Mammary epithelial cell (primary cell): Measurements from ENCODE around the gene AP4M1.

Experiments
- EZH2 ChIP-seq: IDR thresholded peaks from 2 replicates; pipeline ENCODE4 v1.6.1; 2012; ENCODE audit warnings: low read length, inconsistent platforms, borderline replicate concordance
- TF ChIP-seq, protein P1 (sequence below), 2 donors: IDR thresholded peaks in 1 of 2; conservative IDR thresholded peaks in 1 of 2; 2 replicates each; pipeline ENCODE4 v1.5.1; 2011 to 2012; ENCODE audit warnings: inconsistent platforms in 2 of 2, low read length in 2 of 2, mild to moderate bottlenecking in 2 of 2, control low read depth in 1 of 2, low read depth in 1 of 2; ENCODE audit not compliant: insufficient read depth in 1 of 2; ENCODE audit errors: extremely low read depth in 1 of 2

DNA sequence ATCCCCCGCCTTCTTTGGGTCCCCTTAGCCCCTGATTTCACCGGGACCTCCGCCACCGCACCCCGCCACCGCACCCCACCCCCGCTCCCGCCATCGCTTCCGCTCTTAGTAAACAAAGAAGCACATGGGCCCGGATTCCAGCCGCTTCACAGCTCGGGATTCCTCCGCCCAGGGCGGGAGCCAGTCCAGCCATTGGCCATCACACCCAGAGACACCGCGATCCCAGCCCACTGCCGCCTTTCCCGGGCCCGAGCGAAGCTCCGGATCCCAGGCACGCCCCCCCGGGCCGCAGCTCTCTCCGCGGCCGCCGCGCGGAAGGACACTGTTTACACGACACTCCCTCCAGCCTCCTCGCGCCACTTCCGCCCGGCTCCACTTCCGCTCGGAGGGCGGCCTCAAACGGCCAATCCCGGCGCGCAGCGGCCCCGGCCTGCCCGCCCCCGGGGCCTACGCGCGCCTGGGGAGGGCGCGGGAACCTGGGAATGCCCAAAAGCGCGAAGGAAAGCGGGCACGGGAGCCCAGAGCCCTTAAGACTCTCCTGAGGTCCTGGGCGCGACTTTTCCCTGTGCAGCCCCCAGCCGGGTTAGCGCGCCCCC is 925 bp upstream of the AP4M1 start:
- TF ChIP-seq, protein P1, sequence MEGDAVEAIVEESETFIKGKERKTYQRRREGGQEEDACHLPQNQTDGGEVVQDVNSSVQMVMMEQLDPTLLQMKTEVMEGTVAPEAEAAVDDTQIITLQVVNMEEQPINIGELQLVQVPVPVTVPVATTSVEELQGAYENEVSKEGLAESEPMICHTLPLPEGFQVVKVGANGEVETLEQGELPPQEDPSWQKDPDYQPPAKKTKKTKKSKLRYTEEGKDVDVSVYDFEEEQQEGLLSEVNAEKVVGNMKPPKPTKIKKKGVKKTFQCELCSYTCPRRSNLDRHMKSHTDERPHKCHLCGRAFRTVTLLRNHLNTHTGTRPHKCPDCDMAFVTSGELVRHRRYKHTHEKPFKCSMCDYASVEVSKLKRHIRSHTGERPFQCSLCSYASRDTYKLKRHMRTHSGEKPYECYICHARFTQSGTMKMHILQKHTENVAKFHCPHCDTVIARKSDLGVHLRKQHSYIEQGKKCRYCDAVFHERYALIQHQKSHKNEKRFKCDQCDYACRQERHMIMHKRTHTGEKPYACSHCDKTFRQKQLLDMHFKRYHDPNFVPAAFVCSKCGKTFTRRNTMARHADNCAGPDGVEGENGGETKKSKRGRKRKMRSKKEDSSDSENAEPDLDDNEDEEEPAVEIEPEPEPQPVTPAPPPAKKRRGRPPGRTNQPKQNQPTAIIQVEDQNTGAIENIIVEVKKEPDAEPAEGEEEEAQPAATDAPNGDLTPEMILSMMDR (conservative IDR thresholded peaks at IDR 0.05 in 1 of 2, IDR thresholded peaks at IDR 0.05 in 1 of 2; ENCODE audit: extremely low read depth in 1 of 2, insufficient read depth in 1 of 2, low read depth in 1 of 2, low read length in 2 of 2): no peak
- no peak for TF ChIP-seq EZH2
